Activated gamma-delta T cell treated with Interleukin-2 at 50 U/mL for 16 hours (primary cell): ENCODE data around the gene ZNF624.

Experiments
- DNase-seq: peaks from one replicate; pipeline ENCODE4 v3.0.0-alpha.2; 2020

Gene ZNF624

GRCh38 chr17:16589097-16589969 is 64.3 kb downstream of the ZNF624 start:
- peak; percentile 92 for DNase-seq

GRCh38 chr17:16585796-16586195 is 67.9 kb downstream of the ZNF624 start:
- no peak for DNase-seq

GRCh38 chr17:16584273-16584995 is 69.2 kb downstream of the ZNF624 start:
- DNase-seq: peak; percentile 91

DNA sequence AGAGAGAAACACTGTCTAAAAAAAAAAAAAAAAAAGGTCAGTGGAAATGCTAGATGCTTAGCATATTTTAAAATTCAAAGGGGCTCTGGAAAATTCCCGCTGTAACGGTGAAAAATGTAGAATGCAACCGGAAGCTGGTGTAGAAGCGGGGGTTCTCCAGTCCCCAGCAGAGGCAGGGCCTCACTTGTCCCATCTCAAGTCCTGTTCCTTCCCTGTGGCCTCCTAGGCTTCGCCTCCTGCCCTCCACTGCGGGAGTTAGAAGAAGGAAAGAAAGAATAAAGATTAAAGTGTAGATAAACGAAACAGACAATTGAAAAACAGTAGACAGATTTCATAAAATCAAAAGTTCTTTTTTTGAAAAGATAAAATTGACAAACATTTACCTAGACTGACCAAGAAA is 69.9 kb downstream of the ZNF624 start:
- DNase-seq: no peak

DNA sequence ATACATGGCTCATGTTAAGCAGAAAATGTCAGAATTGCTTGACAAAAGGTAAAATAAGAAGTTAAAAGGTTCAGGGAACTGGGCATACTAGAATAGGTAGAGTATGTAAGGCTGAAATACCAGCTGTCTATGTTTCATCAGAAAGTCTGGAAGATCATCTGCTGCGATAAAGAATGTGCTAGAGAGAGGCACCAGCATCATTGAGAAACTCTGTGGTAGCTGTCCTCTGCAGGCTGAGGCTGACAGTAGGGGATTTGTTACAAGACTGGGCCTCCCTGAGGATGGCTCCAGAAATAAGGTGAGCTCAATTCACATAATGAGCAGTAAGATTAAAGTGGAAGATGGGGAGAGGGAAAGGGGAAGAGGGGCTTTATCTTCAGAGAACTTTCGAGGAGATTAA is 80.2 kb downstream of the ZNF624 start:
- no peak for DNase-seq
